ENCODE data around the gene FABP3. TPM values are rescaled to one million over a fixed set of nuclear protein-coding genes. Genes with fewer than 3 reads are reported as not detected.

The FABP3 gene
- total RNA-seq, 2 donors from 2014 or later, result not detected

DNA sequence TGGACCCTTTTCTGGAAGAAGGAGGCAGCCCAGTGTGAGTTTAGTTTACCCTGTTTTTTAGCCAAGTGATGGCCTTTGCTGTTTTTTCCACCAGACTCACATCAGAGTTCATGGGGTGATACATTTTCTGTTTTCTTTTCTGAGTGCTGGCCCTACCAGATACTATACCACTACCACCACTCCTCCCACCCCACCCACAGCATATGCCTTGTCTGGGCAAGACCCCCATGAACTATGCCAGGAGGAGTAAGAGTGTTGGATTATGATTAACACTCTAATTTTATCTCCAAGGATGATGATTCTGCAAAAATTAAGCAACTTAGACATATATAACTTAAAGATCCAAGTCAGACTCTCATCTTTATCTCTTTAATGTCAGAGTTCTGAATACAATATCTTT is 26.1 kb downstream of the FABP3 start:
- no peak overlapping the region for H3K27ac Mint-ChIP-seq
- DNase-seq (ENCODE audit: low spot score) (no peak), ATAC-seq (no peak)
- peaks cover 7% of the 10 kb centered on the region for H3K36me3 Mint-ChIP-seq
- no peaks in the 10 kb centered on the region for H3K9me3 Mint-ChIP-seq
- H3K27me3 Mint-ChIP-seq, result no peaks in the 10 kb centered on the region
- peaks cover 0 to 3% of the 10 kb centered on the region in 2 donors for H3K4me1 Mint-ChIP-seq (ENCODE audit: low read depth in 2 of 2)
- H3K4me3 Mint-ChIP-seq, result no peak overlapping the region

DNA sequence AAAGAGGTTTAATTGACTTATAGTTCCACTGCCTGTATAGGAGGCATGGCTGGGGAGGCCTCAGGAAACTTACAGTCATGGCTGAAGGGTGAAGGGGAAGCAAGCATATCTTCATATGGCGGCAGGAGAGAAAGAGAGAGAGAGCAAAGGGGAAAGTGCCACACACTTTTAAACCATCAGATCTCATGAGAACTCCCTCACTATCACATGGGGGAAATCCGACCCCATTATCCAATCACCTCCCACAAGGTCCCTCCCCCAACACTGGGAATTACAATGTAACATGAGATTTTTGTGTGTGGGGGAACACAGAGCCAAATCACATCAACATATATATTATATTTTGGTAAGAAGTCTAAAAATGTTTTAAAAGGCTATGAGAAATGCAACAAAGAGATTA is 27.2 kb downstream of the FABP3 start:
- Mint-ChIP-seq H3K9me3 (no peaks in the 10 kb centered on the region), H3K27me3 (no peaks in the 10 kb centered on the region), H3K36me3 (peaks cover 4% of the 10 kb centered on the region), H3K4me1 (ENCODE audit: low read depth in 2 of 2) (peaks cover 0 to 3% of the 10 kb centered on the region in 2 donors), H3K4me3 (no peak overlapping the region), H3K27ac (no peak overlapping the region)
- DNase-seq (ENCODE audit: low spot score) (no peak), ATAC-seq (no peak)

GRCh38 chr1:31344503-31344902 is 28.4 kb downstream of the FABP3 start:
- ATAC-seq (no peak), DNase-seq (ENCODE audit: low spot score) (no peak)
- Mint-ChIP-seq H3K27ac (no peak overlapping the region), H3K36me3 (no peaks in the 10 kb centered on the region), H3K4me3 (no peak overlapping the region), H3K27me3 (no peaks in the 10 kb centered on the region), H3K4me1 (ENCODE audit: low read depth in 2 of 2) (peaks cover 0 to 3% of the 10 kb centered on the region in 2 donors), H3K9me3 (no peaks in the 10 kb centered on the region)

DNA sequence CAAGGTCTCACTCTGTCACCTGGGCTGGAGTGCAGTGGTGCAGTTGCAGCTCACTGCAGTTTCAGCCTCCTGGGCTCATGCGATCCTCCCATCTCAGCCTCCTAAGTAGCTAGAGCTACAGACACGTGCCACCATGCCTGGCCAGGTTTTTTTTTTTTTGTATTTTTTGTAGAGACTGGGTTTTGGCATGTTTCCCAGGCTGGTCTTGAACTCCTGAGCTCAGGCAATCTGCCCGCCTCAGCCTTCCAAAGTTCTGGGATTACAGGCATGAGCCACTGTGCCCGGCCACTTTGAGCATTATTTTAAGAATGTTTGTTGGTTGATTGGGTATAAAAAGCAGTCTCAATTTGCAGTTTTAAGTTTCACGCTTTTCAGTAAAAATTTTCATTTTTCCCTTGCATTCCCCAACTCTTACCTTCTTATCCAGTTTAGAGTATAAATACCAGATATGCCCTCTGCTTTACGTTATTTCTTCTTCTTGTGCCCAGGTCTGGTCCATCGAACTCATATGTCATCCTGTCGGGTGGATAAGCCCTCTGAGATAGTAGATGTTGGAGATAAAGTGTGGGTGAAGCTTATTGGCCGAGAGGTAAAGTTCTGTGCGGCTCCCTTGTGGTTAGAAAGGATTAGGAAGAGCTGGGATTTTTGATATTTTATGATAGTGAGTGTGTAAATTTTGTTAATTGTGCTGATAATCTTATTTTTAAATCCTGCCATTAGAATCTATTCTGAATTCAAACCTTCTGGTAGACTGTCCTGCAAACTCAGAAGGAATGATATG is 36.0 kb downstream of the FABP3 start:
- Mint-ChIP-seq H3K27me3 (no peaks in the 10 kb centered on the region), H3K9me3 (no peaks in the 10 kb centered on the region), H3K36me3 (peaks cover 6% of the 10 kb centered on the region), H3K27ac (no peak overlapping the region), H3K4me3 (no peak overlapping the region), H3K4me1 (ENCODE audit: low read depth in 2 of 2) (peaks cover 4 to 5% of the 10 kb centered on the region in 2 donors)
- no peak for ATAC-seq
- no peak for DNase-seq (ENCODE audit: low spot score)

DNA sequence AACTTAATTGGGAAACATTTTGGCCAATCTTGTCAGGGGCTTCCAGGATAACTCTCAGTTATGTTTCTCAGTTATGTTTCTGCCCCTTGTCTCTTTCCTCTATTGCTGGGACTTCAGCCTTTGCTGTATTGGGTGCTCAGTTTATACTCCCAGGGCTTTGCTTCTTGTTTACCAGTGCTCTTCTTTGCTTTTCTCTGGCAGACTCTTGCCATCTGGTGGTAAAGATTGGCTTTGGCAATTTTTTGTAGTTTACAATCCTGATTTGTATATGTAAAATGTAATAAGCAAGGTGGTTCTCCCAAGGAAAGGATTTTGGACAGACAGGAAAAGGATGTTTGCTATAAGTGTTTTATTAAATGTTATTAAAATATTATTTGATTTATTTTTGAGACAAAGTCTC is 37.9 kb downstream of the FABP3 start:
- Mint-ChIP-seq H3K4me3 (no peak overlapping the region), H3K27ac (no peak overlapping the region), H3K27me3 (no peaks in the 10 kb centered on the region), H3K4me1 (ENCODE audit: low read depth in 2 of 2) (peaks cover 4 to 5% of the 10 kb centered on the region in 2 donors), H3K36me3 (peaks cover 6% of the 10 kb centered on the region), H3K9me3 (no peaks in the 10 kb centered on the region)
- no peak for ATAC-seq
- no peak for DNase-seq (ENCODE audit: low spot score)

GRCh38 chr1:31327381-31327780 is 45.5 kb downstream of the FABP3 start:
- Mint-ChIP-seq H3K27ac (no peak overlapping the region), H3K9me3 (no peaks in the 10 kb centered on the region), H3K4me3 (no peak overlapping the region), H3K27me3 (no peaks in the 10 kb centered on the region), H3K36me3 (no peaks in the 10 kb centered on the region), H3K4me1 (ENCODE audit: low read depth in 2 of 2) (peaks cover 0 to 4% of the 10 kb centered on the region in 2 donors)
- DNase-seq (ENCODE audit: low spot score), result no peak
- ATAC-seq, result no peak

- Mint-ChIP-seq H3K4me3 (no peak overlapping the region), H3K27ac (no peak overlapping the region), H3K9me3 (no peaks in the 10 kb centered on the region), H3K4me1 (ENCODE audit: low read depth in 2 of 2) (peaks cover 0 to 4% of the 10 kb centered on the region in 2 donors), H3K27me3 (no peaks in the 10 kb centered on the region), H3K36me3 (peaks cover under 1% of the 10 kb centered on the region)
- no peak for DNase-seq (ENCODE audit: low spot score)
- ATAC-seq, result no peak
These were observed 46.4 kb downstream of the FABP3 start for GRCh38 chr1:31326461-31326860.

DNA sequence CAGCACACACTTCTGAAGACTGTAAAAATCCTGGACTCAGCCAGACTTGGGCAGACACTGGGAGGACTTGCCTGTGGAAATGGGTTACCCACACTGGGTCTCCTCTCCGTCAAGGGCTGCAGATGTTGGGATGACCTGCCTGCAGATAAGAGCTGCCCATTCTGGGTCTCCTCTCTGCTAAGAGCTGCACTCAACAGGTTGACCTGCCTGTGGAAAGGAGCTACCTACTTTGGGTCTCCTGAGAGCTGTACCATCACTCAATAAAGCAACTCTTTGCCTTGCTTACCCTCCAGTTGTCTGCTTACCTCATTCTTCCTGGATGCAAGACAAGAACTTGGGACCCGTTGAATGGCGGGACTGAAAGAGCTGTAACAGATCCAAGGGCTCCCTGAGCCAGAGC is 47.9 kb downstream of the FABP3 start:
- Mint-ChIP-seq H3K27ac (no peak overlapping the region), H3K4me3 (no peak overlapping the region), H3K4me1 (ENCODE audit: low read depth in 2 of 2) (peaks cover 0 to 4% of the 10 kb centered on the region in 2 donors), H3K36me3 (peaks cover 10% of the 10 kb centered on the region), H3K9me3 (no peaks in the 10 kb centered on the region), H3K27me3 (no peaks in the 10 kb centered on the region)
- DNase-seq (ENCODE audit: low spot score), result no peak
- ATAC-seq, result no peak

DNA sequence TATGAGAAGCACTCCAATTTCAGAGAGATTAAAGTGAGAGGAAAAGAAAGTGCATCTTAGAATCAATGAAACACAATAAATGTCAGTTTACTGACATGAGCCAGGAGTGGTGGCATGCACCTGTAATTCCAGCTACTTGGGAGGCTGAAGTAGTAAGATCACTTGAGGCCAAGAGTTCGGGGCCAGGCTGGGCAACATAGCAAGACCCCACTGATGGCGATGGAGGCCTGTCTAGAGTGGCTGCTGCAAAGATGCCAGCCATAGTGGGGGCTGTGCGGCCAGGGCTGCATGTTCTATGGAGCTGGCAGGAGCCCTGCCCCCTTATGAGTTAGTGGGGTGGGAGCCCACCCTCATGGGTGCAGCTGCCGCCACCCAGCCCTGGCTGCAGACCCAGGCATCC is 48.8 kb downstream of the FABP3 start:
- no peak for DNase-seq (ENCODE audit: low spot score)
- Mint-ChIP-seq H3K27ac (no peak overlapping the region), H3K4me3 (no peak overlapping the region), H3K27me3 (no peaks in the 10 kb centered on the region), H3K36me3 (peaks cover 10% of the 10 kb centered on the region), H3K9me3 (no peaks in the 10 kb centered on the region), H3K4me1 (ENCODE audit: low read depth in 2 of 2) (peaks cover 0 to 4% of the 10 kb centered on the region in 2 donors)
- ATAC-seq, result no peak

DNA sequence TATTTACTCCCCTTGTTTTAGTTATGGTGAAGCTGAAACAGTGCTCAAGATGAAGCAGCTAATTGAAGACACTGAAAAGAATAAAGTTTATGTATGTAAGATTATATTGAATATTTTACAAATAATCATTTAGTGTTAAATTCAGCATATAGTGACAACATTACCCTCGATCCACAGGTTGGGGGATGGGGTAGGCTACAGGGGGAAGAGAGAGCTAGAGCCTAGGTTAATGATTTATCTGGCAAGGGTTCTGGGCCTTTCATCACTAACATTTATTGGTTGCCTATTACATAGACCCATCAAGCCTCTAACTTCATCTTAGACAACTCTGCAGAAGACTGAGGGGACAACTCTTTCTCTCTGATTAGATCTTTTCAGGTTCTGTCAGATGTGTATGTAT is 54.7 kb downstream of the FABP3 start:
- ATAC-seq, result no peak
- no peak for DNase-seq (ENCODE audit: low spot score)
- H3K4me1 Mint-ChIP-seq (ENCODE audit: low read depth in 2 of 2), result peaks cover 0 to 2% of the 10 kb centered on the region in 2 donors
- no peak overlapping the region for H3K27ac Mint-ChIP-seq
- H3K4me3 Mint-ChIP-seq, result no peak overlapping the region
- no peaks in the 10 kb centered on the region for H3K27me3 Mint-ChIP-seq
- H3K9me3 Mint-ChIP-seq, result no peaks in the 10 kb centered on the region
- H3K36me3 Mint-ChIP-seq, result peaks cover 10% of the 10 kb centered on the region

DNA sequence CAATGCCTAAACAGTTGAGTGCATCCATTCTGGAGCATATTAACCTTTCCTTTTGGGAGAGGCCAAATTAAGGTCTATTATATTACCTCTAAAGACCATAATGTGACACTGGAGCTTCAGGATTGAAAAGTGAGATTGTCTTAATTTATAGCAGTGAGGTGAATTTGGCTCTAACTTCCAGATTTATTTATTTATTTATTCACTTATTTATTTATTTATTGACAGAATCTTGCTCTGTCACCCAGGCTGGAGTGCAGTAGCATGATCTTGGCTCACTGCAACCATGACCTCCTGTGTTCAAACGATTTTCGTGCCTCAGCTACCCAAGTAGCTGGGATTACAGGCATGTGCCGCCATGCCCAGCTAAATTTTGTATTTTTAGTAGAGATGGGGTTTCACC is 57.0 kb downstream of the FABP3 start:
- Mint-ChIP-seq H3K27ac (no peak overlapping the region), H3K36me3 (peaks cover 10% of the 10 kb centered on the region)
- no peak for ATAC-seq

More for the DNA sequence above, 57.0 kb downstream of the FABP3 start:
- DNase-seq (ENCODE audit: low spot score), result no peak
- H3K4me1 Mint-ChIP-seq (ENCODE audit: low read depth in 2 of 2), result peaks cover 0 to 2% of the 10 kb centered on the region in 2 donors
- H3K9me3 Mint-ChIP-seq, result no peaks in the 10 kb centered on the region
- H3K27me3 Mint-ChIP-seq, result no peaks in the 10 kb centered on the region
- H3K4me3 Mint-ChIP-seq, result no peak overlapping the region

Other genes starting within 250 kb of the FABP3 start
- not detected for gene NKAIN1, start 133.2 kb downstream of the FABP3 start, total RNA-seq
- 100 to 1,000 TPM in 1 of 2 donors, 10 to 100 TPM in 1; 81.1 to 107 TPM for gene SNRNP40, start 76.3 kb downstream of the FABP3 start, total RNA-seq
- gene ZCCHC17, start 76.0 kb downstream of the FABP3 start, total RNA-seq, result 10 to 100 TPM; 35.3 to 37.8 TPM
- under 1 TPM; 0.19 to 0.56 TPM for gene SERINC2, start 40.1 kb upstream of the FABP3 start, total RNA-seq
- gene TINAGL1, start 203.4 kb upstream of the FABP3 start, total RNA-seq, result not detected
- gene HCRTR1, start 244.6 kb upstream of the FABP3 start, total RNA-seq, result not detected